SU-DHL-6 (cell line): ENCODE results near the gene ELP5.
A peak's percentile ranks its signal among the peaks of the same experiment; 100 is the strongest.

Experiments
- H2AFZ ChIP-seq: fragments of 200-600 bp; sonication (generic); 2 replicates; pipeline ENCODE4 v1.6.1; 2014; ENCODE audit warnings: low read depth, mild to moderate bottlenecking, moderate library complexity, mixed read lengths, antibody characterized with exemption, low read length; ENCODE audit not compliant: severe bottlenecking
- H3F3A ChIP-seq: fragments of 200-600 bp; shearing (Covaris generic); 2 replicates; pipeline ENCODE4 v1.6.0; 2016; ENCODE audit warnings: antibody characterized with exemption, mild to moderate bottlenecking; ENCODE audit not compliant: insufficient read depth
- H3K27ac ChIP-seq: fragments of 200-600 bp; sonication (generic); 2 replicates; pipeline ENCODE4 v1.5.1; 2016; ENCODE audit warnings: low read depth, mild to moderate bottlenecking, low read length, moderate library complexity, mixed read lengths
- H3K27me3 ChIP-seq: fragments of 200-600 bp; sonication (generic), shearing (Covaris generic); 2 replicates; pipeline ENCODE4 v1.6.0; 2014; ENCODE audit warnings: mild to moderate bottlenecking, low read length
- H3K36me3 ChIP-seq: fragments of 200-600 bp; sonication (generic); 2 replicates; pipeline ENCODE4 v1.6.1; 2014; ENCODE audit warnings: mild to moderate bottlenecking, low read length, mixed read lengths
- H3K4me2 ChIP-seq: fragments of 300-600, 200-600 bp; shearing (Covaris generic), sonication (generic); 2 replicates; pipeline ENCODE4 v1.6.0; 2014; ENCODE audit warnings: low read length, low read depth, mild to moderate bottlenecking; ENCODE audit not compliant: poor library complexity, severe bottlenecking
- H3K4me3 ChIP-seq: fragments of 200-600 bp; sonication (generic); 2 replicates; pipeline ENCODE4 v1.5.1; 2014; ENCODE audit warnings: antibody characterized with exemption, low read length, mild to moderate bottlenecking, mixed read lengths; ENCODE audit not compliant: insufficient read depth, poor library complexity, severe bottlenecking
- H3K79me2 ChIP-seq: fragments of 200-600 bp; sonication (generic); 2 replicates; pipeline ENCODE4 v1.6.1; 2014; ENCODE audit warnings: mild to moderate bottlenecking, low read length, moderate library complexity; ENCODE audit not compliant: insufficient read depth
- H3K9ac ChIP-seq: fragments of 200-600 bp; sonication (generic); 2 replicates; pipeline ENCODE4 v1.7.0; 2014; ENCODE audit warnings: mild to moderate bottlenecking, low read length
- H3K9me2 ChIP-seq: fragments of 200-600 bp; sonication (generic); replicated peaks from 2 replicates; pipeline ENCODE4 v1.6.1; 2014; ENCODE audit warnings: low read length; ENCODE audit not compliant: insufficient read depth
- H3K9me3 ChIP-seq: fragments of 200-600 bp; sonication (generic); 2 replicates; pipeline ENCODE4 v1.6.1; 2014; ENCODE audit warnings: low read length, mixed read lengths; ENCODE audit not compliant: insufficient read depth
- H4K20me1 ChIP-seq: fragments of 200-600 bp; sonication (generic); 2 replicates; pipeline ENCODE4 v1.6.1; 2014; ENCODE audit warnings: low read depth, mild to moderate bottlenecking, antibody characterized with exemption, low read length, moderate library complexity, mixed read lengths
- EZH2phosphoT487 ChIP-seq: fragments of 200-600 bp; sonication (generic), shearing (Covaris generic); conservative IDR thresholded peaks from 2 replicates; pipeline ENCODE4 v1.6.1; 2018; ENCODE audit warnings: mild to moderate bottlenecking, antibody characterized with exemption, low read length, moderate library complexity, mixed read lengths
- TF ChIP-seq, protein P1 (sequence below): fragments of 200-600 bp; sonication (generic); IDR thresholded peaks from one replicate; pipeline ENCODE4 v1.5.1; 2017; ENCODE audit warnings: antibody characterized with exemption, mild to moderate bottlenecking, low read length, moderate library complexity; ENCODE audit not compliant: insufficient read depth, poor library complexity, severe bottlenecking

The ELP5 gene

DNA sequence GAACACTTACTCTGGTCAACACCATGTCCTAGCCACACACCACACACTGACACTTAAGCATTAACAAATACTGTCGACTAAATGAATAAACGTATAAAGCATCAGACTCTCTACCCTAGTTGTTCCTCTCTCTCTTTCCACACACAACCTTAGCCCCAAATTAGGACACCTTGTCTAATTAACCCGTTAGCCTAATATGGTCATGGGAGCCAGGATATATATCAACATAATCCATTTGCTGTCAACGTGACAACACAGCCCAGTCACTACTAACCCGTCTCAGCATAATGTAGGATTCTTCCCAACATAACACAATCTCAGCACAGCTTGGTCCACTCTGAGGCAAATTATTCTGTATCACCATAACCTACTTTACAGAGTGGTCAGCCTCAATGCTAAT, 19.9 kb upstream of the ELP5 start:
- Histone ChIP-seq H3K27me3 (no peaks in the 10 kb centered on the region), H3F3A (peaks cover 21% of the 10 kb centered on the region), H4K20me1 (peaks cover 2% of the 10 kb centered on the region; the same call in 1 of the 2 replicates), H3K4me3 (peak overlapping the region; percentile 39), H3K4me2 (peak overlapping the region; percentile 71), H3K9me2 (no peaks in the 10 kb centered on the region), H3K9ac (peak overlapping the region; percentile 82; the same call in 1 of the 2 replicates), H2AFZ (no peak overlapping the region), H3K79me2 (peaks cover 46% of the 10 kb centered on the region), H3K27ac (no peak overlapping the region), H3K36me3 (0 out of 2 replicates have a peak, but pooled peaks cover 3% of the 10 kb centered on the region), H3K9me3 (no peaks in the 10 kb centered on the region)
- TF ChIP-seq, protein P1, sequence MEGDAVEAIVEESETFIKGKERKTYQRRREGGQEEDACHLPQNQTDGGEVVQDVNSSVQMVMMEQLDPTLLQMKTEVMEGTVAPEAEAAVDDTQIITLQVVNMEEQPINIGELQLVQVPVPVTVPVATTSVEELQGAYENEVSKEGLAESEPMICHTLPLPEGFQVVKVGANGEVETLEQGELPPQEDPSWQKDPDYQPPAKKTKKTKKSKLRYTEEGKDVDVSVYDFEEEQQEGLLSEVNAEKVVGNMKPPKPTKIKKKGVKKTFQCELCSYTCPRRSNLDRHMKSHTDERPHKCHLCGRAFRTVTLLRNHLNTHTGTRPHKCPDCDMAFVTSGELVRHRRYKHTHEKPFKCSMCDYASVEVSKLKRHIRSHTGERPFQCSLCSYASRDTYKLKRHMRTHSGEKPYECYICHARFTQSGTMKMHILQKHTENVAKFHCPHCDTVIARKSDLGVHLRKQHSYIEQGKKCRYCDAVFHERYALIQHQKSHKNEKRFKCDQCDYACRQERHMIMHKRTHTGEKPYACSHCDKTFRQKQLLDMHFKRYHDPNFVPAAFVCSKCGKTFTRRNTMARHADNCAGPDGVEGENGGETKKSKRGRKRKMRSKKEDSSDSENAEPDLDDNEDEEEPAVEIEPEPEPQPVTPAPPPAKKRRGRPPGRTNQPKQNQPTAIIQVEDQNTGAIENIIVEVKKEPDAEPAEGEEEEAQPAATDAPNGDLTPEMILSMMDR = no peak
- no peak for TF ChIP-seq EZH2phosphoT487

GRCh38 chr17:7233701-7234082, 18.3 kb upstream of the ELP5 start:
- Histone ChIP-seq H3K79me2 (peaks cover 52% of the 10 kb centered on the region), H3K9ac (peak overlapping the region; percentile 82), H4K20me1 (peaks cover 6% of the 10 kb centered on the region; the same call in 1 of the 2 replicates), H3K27ac (peak overlapping the region; percentile 87), H3K9me3 (no peaks in the 10 kb centered on the region), H3K36me3 (0 out of 2 replicates have a peak, but pooled peaks cover 3% of the 10 kb centered on the region), H3K4me2 (peak overlapping the region; percentile 71), H3F3A (peaks cover 26% of the 10 kb centered on the region), H3K27me3 (no peaks in the 10 kb centered on the region), H3K9me2 (no peaks in the 10 kb centered on the region), H2AFZ (peak overlapping the region; percentile 2), H3K4me3 (peak overlapping the region; percentile 83)
- no peak for TF ChIP-seq EZH2phosphoT487
- TF ChIP-seq, protein P1 = no peak

DNA sequence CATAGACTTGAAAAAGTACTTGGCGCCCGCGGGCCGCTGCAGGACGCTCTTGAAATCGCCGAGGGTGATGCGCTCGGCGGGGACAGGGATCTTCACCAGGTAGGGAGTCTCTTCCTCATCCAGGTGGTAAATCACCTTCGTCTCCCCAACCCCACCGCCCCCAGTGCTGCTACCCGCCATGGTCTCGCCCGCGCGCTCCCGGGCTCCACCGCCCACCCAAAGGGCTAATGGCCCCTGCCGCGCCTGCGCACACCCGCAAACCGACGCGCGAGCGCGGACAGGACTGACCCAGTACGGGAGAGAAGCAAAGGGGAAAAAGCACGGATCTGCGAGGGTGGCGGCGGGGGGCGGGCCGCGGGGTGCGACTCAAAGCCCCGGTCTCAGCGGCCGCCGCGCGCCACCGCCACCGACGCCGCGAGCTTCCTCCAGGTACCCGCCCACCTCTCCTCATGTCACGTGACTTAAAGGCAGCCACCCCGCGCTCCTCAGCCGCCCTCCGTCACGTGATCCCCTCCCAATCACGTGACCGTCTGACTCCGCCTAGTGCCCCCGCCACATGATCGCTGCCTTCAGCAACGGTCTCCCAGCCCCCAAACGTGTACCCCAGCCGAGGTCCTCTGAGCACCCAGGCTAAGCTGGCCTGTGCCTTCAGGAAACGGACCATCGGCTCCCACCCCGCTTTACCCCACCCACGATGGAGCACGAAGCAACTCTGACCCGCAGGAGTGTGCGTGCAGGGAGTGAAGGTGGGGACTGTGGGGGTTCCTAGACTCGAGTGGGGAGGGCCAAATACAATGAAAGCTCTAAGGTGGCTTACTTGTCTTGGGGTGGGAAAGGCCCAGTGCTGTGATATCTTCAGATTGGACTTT, 17.7 kb upstream of the ELP5 start, which contains the start of gene DVL2:
Gene DVL2 (minus strand): TSS at position 435 of the 869 bp plus-strand sequence. CDS start 255 bp downstream, at position 180.
- TF ChIP-seq, protein P1 = no peak
- TF ChIP-seq EZH2phosphoT487 = no peak
- Histone ChIP-seq H2AFZ (peak within 1 kb of the TSS; percentile 2), H3K9me2 (no peaks in the 10 kb centered on the region), H3K9ac (peak within 1 kb of the TSS; percentile 82), H4K20me1 (peaks cover 6% of the 10 kb centered on the region; the same call in 1 of the 2 replicates), H3K27ac (peak within 1 kb of the TSS; percentile 87), H3K79me2 (peaks cover 58% of the 10 kb centered on the region), H3K4me2 (peak within 1 kb of the TSS; percentile 71), H3F3A (peaks cover 26% of the 10 kb centered on the region), H3K36me3 (0 out of 2 replicates have a peak, but pooled peaks cover 3% of the 10 kb centered on the region), H3K9me3 (no peaks in the 10 kb centered on the region), H3K4me3 (peak within 1 kb of the TSS; percentile 83), H3K27me3 (no peaks in the 10 kb centered on the region)
